AG04450 (cell line): ENCODE results near the gene AOC1. TPM values are rescaled to one million over a fixed set of nuclear protein-coding genes. Genes with fewer than 3 reads are reported as not detected.

Experiments used
- CTCF ChIA-PET: fragments of 300-600, 350-600 bp; formaldehyde crosslinking; extraction: SDS; loops from one replicate; lab custom pipeline; 2022; ENCODE audit warnings: antibody characterized with exemption, inconsistent platforms; lab: Charles Lee
- POLR2A ChIA-PET: fragments of 350-600 bp; formaldehyde crosslinking; extraction: SDS; loops from one replicate; lab custom pipeline; 2021; ENCODE audit warnings: antibody characterized with exemption, inconsistent platforms; lab: Yijun Ruan, JAX
- DNase-seq: peaks from one replicate; pipeline ENCODE4 v3.0.0-alpha.2; 2011; ENCODE audit warnings: low read depth, low spot score
- H3K27ac ChIP-seq: one replicate; pipeline ENCODE4 v1.5.1; 2012; ENCODE audit warnings: low read depth, low read length, control low read depth
- H3K27me3 ChIP-seq: one replicate; pipeline ENCODE4 v1.6.0; 2012; ENCODE audit warnings: low read length; ENCODE audit not compliant: control insufficient read depth, insufficient read depth
- H3K4me3 ChIP-seq: 2 replicates; pipeline ENCODE4 v1.5.1; 2011; ENCODE audit warnings: mild to moderate bottlenecking, low read depth, low read length, control low read depth
- H3K9me3 ChIP-seq: 2 replicates; pipeline ENCODE4 v1.5.1; 2012; ENCODE audit warnings: low read length; ENCODE audit not compliant: control insufficient read depth, insufficient read depth
- CTCF ChIP-seq: IDR thresholded peaks from 2 replicates; pipeline ENCODE4 v1.5.1; 2011; ENCODE audit warnings: low read depth, low read length, control low read depth, inconsistent platforms
- polyA plus RNA-seq: library from polyadenylated mRNA; depleted of rRNA; stranded (reverse); fragments of >200 nt; gene quantifications from 2 replicates; pipeline ENCODE4 v1.2.3, GENCODE V29; 2011

Gene AOC1
- polyA plus RNA-seq, 1 experiment = not detected

GRCh38 chr7:150835019-150835418 lies 17.3 kb upstream of the AOC1 start:
- no peak for TF ChIP-seq CTCF
- H3K27ac ChIP-seq = no peak overlapping the region
- CTCF ChIA-PET = interaction anchor here (0.9 kb wide), 1 partner anchor 41 kb away, joined by 10 read pairs; no protein-coding TSS in a partner anchor
- H3K27me3 ChIP-seq = no peaks in the 10 kb centered on the region
- POLR2A ChIA-PET = no interaction called here
- H3K4me3 ChIP-seq = no peak overlapping the region
- DNase-seq = no peak
- H3K9me3 ChIP-seq = no peaks in the 10 kb centered on the region

GRCh38 chr7:150835702-150836280 lies 16.5 kb upstream of the AOC1 start:
- ChIA-PET CTCF (interaction anchor here (0.9 kb wide), 1 partner anchor 40 kb away, joined by 10 read pairs; no protein-coding TSS in a partner anchor), POLR2A (no interaction called here)
- Histone ChIP-seq H3K9me3 (no peaks in the 10 kb centered on the region), H3K27ac (no peak overlapping the region), H3K27me3 (no peaks in the 10 kb centered on the region), H3K4me3 (no peak overlapping the region)
- no peak for TF ChIP-seq CTCF
- DNase-seq = no peak

GRCh38 chr7:150838965-150839650 lies 13.2 kb upstream of the AOC1 start:
- H3K4me3 ChIP-seq = no peak overlapping the region
- no peak overlapping the region for H3K27ac ChIP-seq
- no peak for TF ChIP-seq CTCF
- ChIA-PET CTCF (no interaction called here), POLR2A (no interaction called here)
- no peaks in the 10 kb centered on the region for H3K27me3 ChIP-seq
- DNase-seq = no peak
- H3K9me3 ChIP-seq = no peaks in the 10 kb centered on the region

- ChIA-PET CTCF (no interaction called here), POLR2A (no interaction called here)
- no peak for TF ChIP-seq CTCF
- Histone ChIP-seq H3K27ac (no peak overlapping the region), H3K9me3 (no peaks in the 10 kb centered on the region), H3K27me3 (no peaks in the 10 kb centered on the region), H3K4me3 (no peak overlapping the region)
- DNase-seq = no peak
Measured at GRCh38 chr7:150842018-150842417, 10.3 kb upstream of the AOC1 start.

- Histone ChIP-seq H3K27me3 (no peaks in the 10 kb centered on the region), H3K27ac (no peak overlapping the region), H3K9me3 (no peaks in the 10 kb centered on the region), H3K4me3 (no peak overlapping the region)
- CTCF ChIA-PET = no interaction called here
- POLR2A ChIA-PET = no interaction called here
- DNase-seq = no peak
- no peak for TF ChIP-seq CTCF
Measured at GRCh38 chr7:150842716-150843115, 9.6 kb upstream of the AOC1 start.
